HG03354 (cell line): ENCODE data around the gene TIRAP.

Experiments used
- ATAC-seq: cut with Tn5 transposase; IDR thresholded peaks from one replicate; pipeline ENCODE4 v1.9.1; 2021; ENCODE audit warnings: mild to moderate bottlenecking; ENCODE audit not compliant: unreplicated experiment, poor library complexity, severe bottlenecking

Gene TIRAP

DNA sequence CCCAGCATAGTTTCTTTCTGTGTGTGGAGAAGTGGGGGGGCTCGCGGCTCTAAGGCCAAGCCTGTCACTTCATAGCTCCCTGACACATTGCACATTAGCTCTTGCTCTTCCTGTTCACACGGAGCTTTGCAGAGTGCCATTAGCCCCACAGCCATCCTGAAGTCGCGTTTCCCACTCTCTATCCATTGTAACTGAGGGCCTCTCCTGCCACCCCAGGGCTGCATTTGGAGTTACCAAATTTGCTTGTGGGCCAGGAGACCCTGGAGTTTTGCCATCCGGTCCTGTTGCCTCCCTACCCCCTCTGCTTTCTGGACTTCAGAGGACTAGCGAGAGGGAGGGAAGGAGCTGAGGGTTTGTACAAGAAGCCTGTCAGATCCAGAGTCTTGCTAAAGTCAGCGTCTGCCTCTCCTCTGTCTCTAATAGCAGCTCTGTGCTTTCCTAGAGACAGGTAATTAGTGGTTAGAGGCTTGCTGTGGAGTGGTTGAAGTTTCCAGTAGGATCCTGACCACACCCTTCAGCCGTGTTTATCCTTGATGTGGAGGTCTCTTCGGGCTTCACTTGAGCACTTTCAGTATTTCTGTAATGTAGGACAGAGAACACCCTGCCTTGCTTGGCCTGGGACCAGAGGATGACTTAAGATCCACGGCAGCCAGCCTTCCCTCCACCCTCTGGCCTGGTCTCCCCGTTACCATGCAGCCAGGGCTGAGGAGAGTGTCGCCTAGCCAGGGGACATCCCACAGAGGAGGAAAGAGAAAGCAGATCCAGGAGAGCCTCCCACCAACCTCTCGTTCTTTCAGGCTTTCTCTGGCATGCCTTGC lies 35.1 kb downstream of the TIRAP start:
- ATAC-seq, result peak; percentile 49

GRCh38 chr11:126318574-126319373 lies 35.9 kb downstream of the TIRAP start:
- ATAC-seq, result peak; percentile 86

DNA sequence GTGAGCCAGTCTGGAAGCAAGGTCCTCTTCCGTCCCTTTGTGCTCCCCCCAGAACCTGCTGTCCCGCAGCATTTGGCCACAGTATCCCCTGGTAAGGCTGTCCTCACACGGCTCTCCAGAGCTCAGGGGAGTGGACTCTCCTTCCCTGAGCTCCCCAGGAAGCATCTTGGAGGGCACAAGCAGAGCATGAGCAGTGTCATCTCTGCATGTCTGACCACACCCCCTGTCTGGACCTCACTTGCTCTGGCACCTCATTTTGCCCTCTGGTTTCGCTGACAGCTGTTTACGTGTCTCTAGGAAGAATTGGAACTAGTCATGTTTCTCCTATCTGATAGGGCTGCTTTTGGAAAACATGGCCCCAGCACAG lies 36.5 kb downstream of the TIRAP start:
- no peak for ATAC-seq

DNA sequence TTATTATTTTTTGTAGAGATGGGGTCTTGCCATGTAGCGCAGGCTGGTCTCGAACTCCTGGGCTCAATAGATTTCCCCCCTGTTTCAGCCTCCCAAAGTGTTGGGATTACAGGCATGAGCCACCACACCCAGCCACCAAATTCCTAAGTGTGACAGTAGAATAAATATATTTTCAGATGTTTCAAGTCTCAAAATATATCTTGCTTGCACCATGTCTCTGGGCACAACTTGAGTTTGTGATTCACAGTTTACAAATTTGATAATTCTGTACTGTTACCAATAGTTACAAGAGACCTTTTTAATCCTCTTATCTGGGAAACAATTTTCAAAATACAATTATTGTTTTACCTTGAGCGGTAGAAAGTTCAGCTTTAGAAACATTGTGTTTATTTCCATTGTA lies 40.1 kb downstream of the TIRAP start:
- ATAC-seq, result no peak

GRCh38 chr11:126327281-126328000 lies 44.5 kb downstream of the TIRAP start:
- ATAC-seq, result no peak

DNA sequence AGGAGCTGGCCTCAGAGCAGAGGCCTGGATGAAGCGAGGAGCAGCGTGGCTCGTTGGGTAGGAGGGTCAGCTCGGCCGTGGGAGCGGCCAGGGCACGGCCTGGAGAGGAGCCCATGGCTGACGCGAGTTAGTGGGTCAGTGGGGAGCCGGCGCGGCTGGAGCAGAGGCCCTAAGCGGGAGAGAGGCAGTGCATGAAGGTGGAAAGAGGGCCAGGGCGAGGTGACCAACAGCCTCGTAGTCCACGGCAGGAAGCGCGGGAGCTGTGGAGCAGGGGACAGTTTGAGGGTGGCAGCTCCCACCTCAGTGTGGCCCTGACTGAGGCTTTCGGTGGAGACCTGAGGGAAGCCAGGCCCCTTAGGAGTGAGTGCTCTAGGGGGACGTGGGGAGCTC lies 45.1 kb downstream of the TIRAP start:
- no peak for ATAC-seq

GRCh38 chr11:126328444-126328843 lies 45.6 kb downstream of the TIRAP start:
- ATAC-seq, result no peak

- no peak for ATAC-seq
These were observed 46.2 kb downstream of the TIRAP start for GRCh38 chr11:126328938-126329643.

- ATAC-seq, result no peak
These were observed 46.8 kb downstream of the TIRAP start for GRCh38 chr11:126329644-126330211.

DNA sequence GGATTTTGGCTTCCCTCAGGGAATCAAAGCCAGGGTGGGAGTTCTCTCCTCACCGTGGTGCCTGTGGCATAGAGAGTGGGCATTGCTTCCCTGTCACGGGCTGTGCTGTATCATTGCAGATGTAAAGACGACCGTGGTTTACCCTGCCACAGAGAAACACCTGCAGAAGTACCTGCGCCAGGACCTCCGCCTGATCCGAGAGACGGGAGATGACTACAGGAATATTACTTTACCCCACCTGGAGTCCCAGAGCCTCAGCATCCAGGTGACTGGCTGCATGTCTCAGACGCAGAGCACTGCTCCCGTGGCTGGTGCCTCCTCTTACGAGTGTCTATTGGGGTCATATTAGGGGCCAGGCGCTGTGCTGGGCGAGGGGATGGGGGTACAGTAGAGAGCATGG lies 48.4 kb downstream of the TIRAP start:
- no peak for ATAC-seq

DNA sequence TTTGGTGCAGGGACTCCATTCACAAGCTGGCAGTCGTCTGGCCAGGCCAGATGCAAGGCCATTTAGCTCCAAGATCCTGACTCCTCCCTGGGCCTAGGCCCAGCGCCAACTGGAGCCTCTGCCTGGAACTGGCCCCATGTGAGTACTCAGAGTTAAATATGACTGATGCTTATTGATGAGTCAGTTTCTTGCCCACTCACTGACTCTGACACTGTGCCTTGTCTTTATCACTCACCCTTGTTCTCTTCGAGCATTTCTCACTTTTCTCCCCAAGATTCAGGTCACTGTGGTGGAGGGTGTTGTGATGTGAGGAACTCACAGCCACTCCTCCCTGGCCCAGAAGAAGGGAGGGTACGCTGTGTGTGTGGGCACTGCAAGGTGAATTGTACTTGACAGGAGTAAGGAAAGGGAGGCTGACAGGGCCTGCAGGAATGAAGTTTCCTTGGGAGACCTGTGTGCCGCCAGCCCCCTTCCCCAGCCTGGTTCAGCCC lies 49.4 kb downstream of the TIRAP start:
- no peak for ATAC-seq

DNA sequence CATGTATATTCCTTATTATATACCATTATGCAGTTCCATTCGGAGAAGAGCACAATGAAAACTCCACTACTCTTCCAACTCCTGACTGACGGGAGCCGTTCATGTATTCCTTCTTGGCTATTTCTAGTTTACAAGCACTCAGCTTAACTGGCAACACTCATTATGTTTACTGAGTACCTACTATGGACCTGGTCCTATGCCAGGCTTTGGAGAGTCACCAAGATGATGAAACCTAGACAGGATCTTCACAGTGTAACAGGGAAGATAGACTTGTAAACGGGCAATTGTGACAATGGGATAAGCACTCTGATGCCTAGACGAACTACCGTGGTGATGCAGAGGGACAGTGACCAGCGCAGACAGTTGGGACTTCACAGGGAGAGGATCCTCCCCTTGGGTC lies 50.2 kb downstream of the TIRAP start:
- ATAC-seq, result no peak

DNA sequence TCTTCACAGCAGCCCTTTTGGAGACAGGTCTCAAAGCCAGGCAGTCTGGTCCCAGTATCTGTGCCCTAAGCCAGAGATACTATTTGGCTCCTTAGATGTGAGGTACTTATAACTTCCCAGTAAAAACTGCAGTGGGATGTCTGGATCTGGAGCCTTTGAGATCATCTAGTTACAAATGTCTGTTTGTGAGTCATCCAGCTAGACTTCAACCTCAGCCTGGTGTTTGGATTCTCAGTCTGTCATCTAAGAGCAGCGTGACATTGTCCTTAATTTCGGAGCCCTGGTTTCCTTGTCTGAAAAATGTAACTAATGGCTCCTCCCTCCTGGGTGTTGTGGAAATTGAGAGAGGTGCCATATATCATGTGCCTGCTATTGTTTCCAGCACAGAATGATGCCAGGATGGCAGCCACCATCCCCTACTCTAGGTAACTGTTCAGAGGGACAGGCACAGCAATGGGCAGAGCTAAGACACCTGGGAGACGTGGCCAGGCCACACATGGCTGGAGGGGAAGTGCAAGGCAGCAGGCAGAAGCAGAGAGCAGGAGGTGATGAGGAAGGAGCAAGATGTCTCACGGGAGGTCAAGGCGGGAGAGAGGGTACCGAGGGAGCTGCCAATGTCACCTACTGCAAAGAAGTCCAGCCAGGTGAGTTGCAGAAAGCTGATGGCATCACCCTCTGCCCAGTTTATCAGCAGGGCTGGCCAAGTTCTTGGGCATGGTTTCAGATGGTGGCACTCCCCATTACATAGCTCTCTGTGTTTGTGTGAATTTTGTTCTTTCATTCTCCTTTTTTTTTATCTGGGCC lies 52.0 kb downstream of the TIRAP start:
- ATAC-seq, result no peak

DNA sequence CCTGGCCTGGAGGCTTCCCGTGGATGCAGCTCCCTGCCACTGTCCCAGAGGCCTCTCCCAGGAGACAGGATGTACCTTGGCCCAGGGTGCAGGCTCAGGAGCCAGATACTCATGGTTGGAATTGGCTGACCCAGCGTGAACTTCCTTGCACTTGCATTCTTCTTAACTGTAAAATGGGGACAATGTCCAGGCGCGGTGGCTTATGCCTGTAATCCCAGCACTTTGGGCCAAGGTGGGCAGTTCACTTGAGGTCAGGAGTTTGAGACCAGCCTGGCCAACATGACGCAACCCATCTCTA lies 52.5 kb downstream of the TIRAP start:
- no peak for ATAC-seq

DNA sequence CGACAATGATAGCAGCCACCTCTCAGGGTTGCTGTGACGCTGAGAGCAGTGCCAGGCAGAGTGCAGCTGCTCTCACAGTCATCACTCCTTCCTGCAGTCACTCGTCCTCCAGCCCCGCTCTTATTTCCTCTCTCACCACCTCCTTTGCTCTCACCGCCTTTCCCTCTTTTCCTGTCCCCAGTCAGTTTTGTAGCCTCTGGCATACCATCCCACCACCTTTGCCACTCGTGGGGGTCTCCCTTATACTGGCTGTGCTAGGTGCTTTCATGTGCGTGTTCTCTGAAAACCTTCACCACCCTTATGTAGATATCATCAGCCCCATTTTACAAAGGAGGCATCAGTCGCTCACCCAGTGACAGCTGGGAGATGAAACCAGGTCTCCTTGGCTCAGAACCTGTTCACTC lies 53.2 kb downstream of the TIRAP start:
- ATAC-seq, result peak; percentile 51

DNA sequence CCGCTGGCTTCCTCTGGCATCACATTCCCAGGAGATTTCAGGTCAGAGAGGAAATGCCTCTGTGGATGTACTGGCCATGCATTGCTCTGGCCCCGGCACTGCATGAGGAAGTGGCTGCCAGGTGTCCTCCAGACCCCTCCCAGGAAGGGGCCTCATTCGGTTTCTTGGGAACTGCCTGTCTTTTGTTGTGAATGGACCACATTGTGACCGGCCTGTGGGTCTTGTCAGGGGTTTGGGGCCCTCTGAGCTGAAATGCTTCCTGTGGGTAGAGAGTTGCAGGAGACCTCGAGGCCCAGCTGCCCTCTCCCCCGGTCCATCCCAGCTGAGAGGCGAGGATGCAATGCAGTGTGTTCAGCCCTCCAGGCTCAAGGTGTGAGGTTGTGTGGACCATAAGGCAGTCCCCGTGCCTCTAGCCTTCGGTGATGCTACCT lies 53.8 kb downstream of the TIRAP start:
- no peak for ATAC-seq

GRCh38 chr11:126337126-126337473 lies 54.2 kb downstream of the TIRAP start:
- no peak for ATAC-seq

DNA sequence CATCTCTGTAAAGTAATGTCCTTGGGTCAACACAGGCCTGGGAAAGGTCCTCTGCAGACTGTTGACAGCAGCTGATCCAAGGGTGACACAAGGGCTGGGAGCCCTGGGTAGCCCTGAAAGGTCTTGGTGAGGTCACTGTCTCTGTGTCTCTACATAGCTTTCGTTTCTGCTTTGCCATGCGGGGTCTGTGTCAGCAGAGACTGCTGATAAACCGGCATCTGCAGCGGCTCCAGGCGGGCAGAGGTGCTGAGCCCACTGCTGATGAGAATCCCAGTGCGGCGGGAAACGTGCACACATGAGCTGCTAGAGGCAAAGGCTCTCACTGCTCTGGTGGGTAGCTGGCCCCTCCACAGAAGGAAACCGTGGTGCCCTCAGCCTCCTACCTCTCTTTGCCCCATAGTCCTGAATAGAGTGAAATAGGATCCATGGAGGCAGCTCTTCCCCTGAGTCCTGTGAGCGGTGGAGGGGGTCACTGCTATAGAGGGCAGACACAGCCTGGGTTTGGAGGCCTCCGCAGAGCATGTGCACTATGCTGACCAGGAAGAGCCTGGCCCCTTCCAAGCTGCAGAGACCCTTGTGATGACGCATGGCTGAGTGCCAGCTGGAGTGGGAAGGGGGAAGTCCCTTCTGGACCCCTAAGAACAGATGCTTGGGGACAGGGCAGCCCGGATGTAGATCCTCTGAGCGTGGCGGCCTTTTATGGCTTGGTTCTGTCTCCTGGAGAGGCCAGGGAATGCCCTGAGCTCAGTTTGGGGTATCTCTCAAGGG lies 54.8 kb downstream of the TIRAP start:
- no peak for ATAC-seq
